IMR-90 (cell line): ENCODE data around the gene TGM2. TPM values are rescaled to one million over a fixed set of nuclear protein-coding genes. Genes with fewer than 3 reads are reported as not detected.
A peak's percentile ranks its signal among the peaks of the same experiment; 100 is the strongest.

Experiments used
- ATAC-seq: fragments of 200-7000 bp; cut with Tn5 transposase; 2 replicates; pipeline ENCODE4 v1.9.1; 2020; ENCODE audit warnings: low read depth, mild to moderate bottlenecking, moderate library complexity
- BruUV-seq: library from RNA; stranded (reverse); fragments of 400-500 nt; replicated peaks from 2 replicates; lab custom pipeline; 2021; lab: Mats Ljungman, UMichigan
- CTCF ChIA-PET: fragments of 300-600 bp; formaldehyde crosslinking; extraction: SDS; loops from one replicate; lab custom pipeline; 2021; ENCODE audit warnings: antibody characterized with exemption; lab: Yijun Ruan, JAX
- POLR2A ChIA-PET: fragments of 300-600 bp; sonication (Branson Sonifier 250); formaldehyde crosslinking; loops from one replicate; lab custom pipeline; 2022; ENCODE audit warnings: antibody characterized with exemption; ENCODE audit not compliant: unreplicated experiment; lab: Charles Lee
- DNase-seq: peaks from one replicate; pipeline ENCODE4 v3.0.0; 2013
- H2AFZ ChIP-seq: replicated peaks from 2 replicates; pipeline ENCODE3; 2013; ENCODE audit warnings: low read length, mild to moderate bottlenecking; ENCODE audit not compliant: poor library complexity
- H2AK5ac ChIP-seq: 2 replicates; pipeline ENCODE4 v1.6.1; 2013; ENCODE audit warnings: low read depth, low read length, inconsistent platforms
- H2AK9ac ChIP-seq: replicated peaks from 2 replicates; pipeline ENCODE3; 2013; ENCODE audit warnings: mild to moderate bottlenecking, low read depth, low read length, moderate library complexity; ENCODE audit not compliant: poor library complexity
- H2BK120ac ChIP-seq: 2 replicates; pipeline ENCODE4 v1.6.1; 2013; ENCODE audit warnings: low read depth, low read length, inconsistent platforms
- H2BK15ac ChIP-seq: 3 replicates; pipeline ENCODE4 v1.6.1; 2013; ENCODE audit warnings: low read depth, low read length, inconsistent platforms
- H2BK20ac ChIP-seq: 2 replicates; pipeline ENCODE4 v1.6.1; 2013; ENCODE audit warnings: low read depth, mild to moderate bottlenecking, inconsistent platforms, low read length, moderate library complexity
- H2BK5ac ChIP-seq: 2 replicates; pipeline ENCODE4 v1.6.1; 2013; ENCODE audit warnings: mild to moderate bottlenecking, low read depth, low read length, inconsistent platforms; ENCODE audit not compliant: poor library complexity, severe bottlenecking
- H3K14ac ChIP-seq: replicated peaks from 2 replicates; pipeline ENCODE4 v1.6.1; 2013; ENCODE audit warnings: low read depth, low read length, inconsistent platforms
- H3K18ac ChIP-seq: 2 replicates; pipeline ENCODE4 v1.6.1; 2013; ENCODE audit warnings: low read depth, low read length, control low read depth
- H3K23ac ChIP-seq: 2 replicates; pipeline ENCODE4 v1.6.1; 2013; ENCODE audit warnings: low read depth, low read length, inconsistent platforms
- H3K27ac ChIP-seq: 2 replicates; pipeline ENCODE4 v1.5.1; 2013; ENCODE audit warnings: mild to moderate bottlenecking, control low read depth, low read length; ENCODE audit not compliant: insufficient read depth
- H3K27me3 ChIP-seq: 2 replicates; pipeline ENCODE4 v1.6.1; 2013; ENCODE audit warnings: low read length; ENCODE audit not compliant: control insufficient read depth, insufficient read depth
- H3K36me3 ChIP-seq: 2 replicates; pipeline ENCODE4 v1.6.1; 2013; ENCODE audit warnings: low read length, mixed read lengths; ENCODE audit not compliant: control insufficient read depth, insufficient read depth
- H3K4ac ChIP-seq: 2 replicates; pipeline ENCODE4 v1.6.1; 2013; ENCODE audit warnings: low read depth, low read length, inconsistent platforms
- H3K4me1 ChIP-seq: 2 replicates; pipeline ENCODE4 v1.6.1; 2013; ENCODE audit warnings: low read length, mixed read lengths; ENCODE audit not compliant: control insufficient read depth, insufficient read depth
- H3K4me2 ChIP-seq: 2 replicates; pipeline ENCODE4 v1.6.1; 2013; ENCODE audit warnings: low read depth, mild to moderate bottlenecking, control low read depth, low read length, moderate library complexity
- H3K4me3 ChIP-seq: 2 replicates; pipeline ENCODE4 v1.5.1; 2013; ENCODE audit warnings: low read depth, mild to moderate bottlenecking, control low read depth, low read length, moderate library complexity; ENCODE audit not compliant: insufficient read depth
- H3K56ac ChIP-seq: 2 replicates; pipeline ENCODE4 v1.6.1; 2013; ENCODE audit warnings: low read length, inconsistent platforms; ENCODE audit not compliant: insufficient read depth; ENCODE audit errors: extremely low read depth
- H3K79me1 ChIP-seq, 2 experiments: 2 replicates each; pipeline ENCODE4 v1.6.1; 2013; ENCODE audit warnings: low read length in 2 of 2, inconsistent platforms in 1 of 2, low read depth in 1 of 2
- H3K9ac ChIP-seq: 2 replicates; pipeline ENCODE4 v1.6.1; 2013; ENCODE audit warnings: low read depth, low read length, control low read depth
- H3K9me1 ChIP-seq: 2 replicates; pipeline ENCODE4 v1.6.1; 2013; ENCODE audit warnings: low read length, inconsistent platforms; ENCODE audit not compliant: insufficient read depth
- H3K9me3 ChIP-seq: 2 replicates; pipeline ENCODE4 v1.6.1; 2013; ENCODE audit warnings: low read length; ENCODE audit not compliant: control insufficient read depth, insufficient read depth
- H4K20me1 ChIP-seq: 2 replicates; pipeline ENCODE4 v1.6.1; 2013; ENCODE audit warnings: low read length, inconsistent platforms; ENCODE audit not compliant: insufficient read depth
- H4K5ac ChIP-seq: 2 replicates; pipeline ENCODE4 v1.6.1; 2013; ENCODE audit warnings: mild to moderate bottlenecking, low read depth, low read length, control low read depth
- H4K8ac ChIP-seq, 2 experiments: 2 replicates each; pipeline ENCODE4 v1.6.1; 2013; ENCODE audit warnings: low read depth in 2 of 2, low read length in 2 of 2, control low read depth in 1 of 2, inconsistent platforms in 1 of 2
- H4K91ac ChIP-seq: 2 replicates; pipeline ENCODE4 v1.6.1; 2013; ENCODE audit warnings: low read depth, low read length, inconsistent platforms; ENCODE audit not compliant: insufficient read depth
- BHLHE40 ChIP-seq: fragments of 150-350 bp; IDR thresholded peaks from 2 replicates; pipeline ENCODE4 v1.6.1; 2016; ENCODE audit warnings: mild to moderate bottlenecking, low read depth, low read length
- CEBPB ChIP-seq: IDR thresholded peaks from 2 replicates; pipeline ENCODE4 v1.6.1; 2012; ENCODE audit warnings: low read depth, low read length, improper control_type of control experiment
- CTCF ChIP-seq: conservative IDR thresholded peaks from 2 replicates; pipeline ENCODE4 v1.5.1; 2012; ENCODE audit warnings: mild to moderate bottlenecking, low read depth, low read length, improper control_type of control experiment
- FOS ChIP-seq: fragments of 150-350 bp; IDR thresholded peaks from 2 replicates; pipeline ENCODE4 v1.6.1; 2016; ENCODE audit warnings: low read depth, low read length
- MAZ ChIP-seq: IDR thresholded peaks from 2 replicates; pipeline ENCODE4 v1.6.1; 2012; ENCODE audit warnings: low read depth, mild to moderate bottlenecking, low read length, improper control_type of control experiment, moderate library complexity, borderline replicate concordance
- MXI1 ChIP-seq: IDR thresholded peaks from 2 replicates; pipeline ENCODE4 v1.6.1; 2012; ENCODE audit warnings: low read depth, mild to moderate bottlenecking, low read length, moderate library complexity, borderline replicate concordance
- NFE2L2 ChIP-seq: fragments of 150-350 bp; IDR thresholded peaks from 2 replicates; pipeline ENCODE4 v1.6.1; 2016; ENCODE audit warnings: low read depth, mild to moderate bottlenecking, low read length
- POLR2A ChIP-seq: IDR thresholded peaks from 2 replicates; pipeline ENCODE4 v1.6.1; 2012; ENCODE audit warnings: mild to moderate bottlenecking, low read depth, low read length
- SMC3 ChIP-seq: fragments of 150-350 bp; IDR thresholded peaks from 2 replicates; pipeline ENCODE4 v1.6.1; 2016; ENCODE audit warnings: low read depth, mild to moderate bottlenecking, antibody characterized with exemption, low read length, moderate library complexity
- WGBS, 2 experiments: methylation state at CpG; one replicate each; pipeline versions ENCODE4 v1.1.5 to v1.1.7; 2013; ENCODE audit warnings: missing lambda C conversion rate in 2 of 2; ENCODE audit not compliant: insufficient read length in 1 of 2; ENCODE audit errors: extremely low coverage in 2 of 2; 5-methylcytosine and 5-hydroxymethylcytosine counted together
- dilution Hi-C: fragments of 300-500 bp; cut with HindIII; formaldehyde crosslinking; loops from one replicate; pipeline ENCODE4 v1.14.3; 2018; ENCODE audit warnings: low sequenced_read_pairs; ENCODE audit not compliant: unreplicated experiment
- in situ Hi-C: fragments of 300-500 bp; cut with MboI; formaldehyde crosslinking; loops from 3 replicates; pipeline ENCODE4 v1.14.3; 2019; ENCODE audit warnings: low sequenced_read_pairs, inconsistent platforms, mixed read lengths
- intact Hi-C: fragments of 100-400 bp; cut with micrococcal nuclease; formaldehyde crosslinking; loops from 2 replicates; pipeline ENCODE4 v1.10.0; 2022
- polyA plus RNA-seq, 3 experiments: library from polyadenylated mRNA; depleted of rRNA; stranded (reverse); fragments of >200 nt; gene quantifications; 2 replicates each; pipeline ENCODE4 v1.2.3, GENCODE V29; 2012; ENCODE audit warnings: low replicate concordance in 1 of 3
- total RNA-seq: library from RNA; depleted of rRNA; stranded (reverse); fragments of >200 nt; gene quantifications from 2 replicates; pipeline ENCODE4 v1.2.3, GENCODE V29; 2012

TGM2 gene
- total and polyA plus RNA-seq, 2 of the 4 experiments (the other 2 are of a cell fraction): 239 to 268 TPM

GRCh38 chr20:38214256-38215193 is 49.5 kb upstream of the TGM2 start:
- H4K5ac ChIP-seq: no peak overlapping the region; the same call in 1 of the 2 replicates
- no peak for TF ChIP-seq NFE2L2
- no peak for TF ChIP-seq CEBPB
- no peak for TF ChIP-seq CTCF
- no peak for TF ChIP-seq MAZ
- TF ChIP-seq MXI1: no peak
- TF ChIP-seq FOS: no peak
- TF ChIP-seq SMC3: no peak
- TF ChIP-seq BHLHE40: no peak
- TF ChIP-seq POLR2A: no peak
- 62% methylated on average over 4 of the region's 19 CpGs; no CpG with 5 or more reads in 1 of the 2 experiments for WGBS, 2 experiments
- H2BK120ac ChIP-seq: peak overlapping the region; percentile 83; the same call in 1 of the 2 replicates
- H3K27me3 ChIP-seq: no peaks in the 10 kb centered on the region
- no peaks in the 10 kb centered on the region for H3K36me3 ChIP-seq
- intact Hi-C loops: no loop called here
- no peak overlapping the region for H4K8ac ChIP-seq
- BruUV-seq: no TSS peak
- peak overlapping the region; percentile 28; the same call in 1 of the 3 replicates for H2BK15ac ChIP-seq
- no peak overlapping the region for H3K9ac ChIP-seq
- H3K27ac ChIP-seq: no peak overlapping the region
- dilution Hi-C loops: no loop called here
- no peak overlapping the region for H3K23ac ChIP-seq
- no peaks in the 10 kb centered on the region for H3K9me3 ChIP-seq
- peak overlapping the region; percentile 81 for H3K4ac ChIP-seq
- in situ Hi-C loops: loop anchor here (5.0 kb wide), 1 partner anchor 47 kb away; the partner anchor contains the start of gene TGM2
- no peak overlapping the region for H3K18ac ChIP-seq
- ATAC-seq (no peak), DNase-seq (no peak)
- H3K4me1 ChIP-seq: peaks cover 28% of the 10 kb centered on the region
- peak overlapping the region; percentile 15 for H2AFZ ChIP-seq
- CTCF ChIA-PET: interaction anchor here (1.0 to 1.5 kb wide), 2 partner anchors 8 to 15 kb away, joined by 3 to 4 read pairs; no protein-coding TSS in a partner anchor
- no peak overlapping the region for H3K56ac ChIP-seq
- H4K20me1 ChIP-seq: no peaks in the 10 kb centered on the region
- peaks cover 29% of the 10 kb centered on the region for H3K9me1 ChIP-seq
- no peak overlapping the region for H2AK9ac ChIP-seq
- peak overlapping the region; percentile 85 for H2AK5ac ChIP-seq
- peaks cover 0 to 26% of the 10 kb centered on the region in 2 experiments; a peak in 2 of 4 replicates for H3K79me1 ChIP-seq
- POLR2A ChIA-PET: no interaction called here
- H2BK20ac ChIP-seq: peak overlapping the region; percentile 22; the same call in 1 of the 2 replicates
- H4K91ac ChIP-seq: peak overlapping the region; percentile 35
- no peak overlapping the region for H3K4me2 ChIP-seq
- 0 out of 2 replicates have a peak overlapping the region, but pooled peaks have one; percentile 62 for H3K14ac ChIP-seq
- no peak overlapping the region for H2BK5ac ChIP-seq
- no peak overlapping the region for H3K4me3 ChIP-seq
